Sigmoid colon (tissue), 4 donors: ENCODE measurements around the gene KLHDC7A.

Experiments
- CTCF ChIP-seq, 4 experiments: fragments of 450-650 bp in 3 of 4; fragments of 200-600 bp in 1 of 4; IDR thresholded peaks; one replicate each; pipeline ENCODE4 v1.5.1; 2016 to 2019; ENCODE audit warnings: antibody characterized with exemption in 4 of 4, mild to moderate bottlenecking in 3 of 4, moderate library complexity in 2 of 4
- POLR2A ChIP-seq, 2 donors: fragments of 450-650 bp; IDR thresholded peaks; one replicate each; pipeline ENCODE4 v1.6.1; 2016; ENCODE audit warnings: antibody characterized with exemption in 2 of 2, mild to moderate bottlenecking in 2 of 2, moderate library complexity in 2 of 2
- POLR2AphosphoS5 ChIP-seq, 4 donors: sonication (generic); formaldehyde crosslinking; IDR thresholded peaks; one replicate each; pipeline ENCODE4 v1.6.1; 2017; ENCODE audit warnings: antibody characterized with exemption in 4 of 4

DNA sequence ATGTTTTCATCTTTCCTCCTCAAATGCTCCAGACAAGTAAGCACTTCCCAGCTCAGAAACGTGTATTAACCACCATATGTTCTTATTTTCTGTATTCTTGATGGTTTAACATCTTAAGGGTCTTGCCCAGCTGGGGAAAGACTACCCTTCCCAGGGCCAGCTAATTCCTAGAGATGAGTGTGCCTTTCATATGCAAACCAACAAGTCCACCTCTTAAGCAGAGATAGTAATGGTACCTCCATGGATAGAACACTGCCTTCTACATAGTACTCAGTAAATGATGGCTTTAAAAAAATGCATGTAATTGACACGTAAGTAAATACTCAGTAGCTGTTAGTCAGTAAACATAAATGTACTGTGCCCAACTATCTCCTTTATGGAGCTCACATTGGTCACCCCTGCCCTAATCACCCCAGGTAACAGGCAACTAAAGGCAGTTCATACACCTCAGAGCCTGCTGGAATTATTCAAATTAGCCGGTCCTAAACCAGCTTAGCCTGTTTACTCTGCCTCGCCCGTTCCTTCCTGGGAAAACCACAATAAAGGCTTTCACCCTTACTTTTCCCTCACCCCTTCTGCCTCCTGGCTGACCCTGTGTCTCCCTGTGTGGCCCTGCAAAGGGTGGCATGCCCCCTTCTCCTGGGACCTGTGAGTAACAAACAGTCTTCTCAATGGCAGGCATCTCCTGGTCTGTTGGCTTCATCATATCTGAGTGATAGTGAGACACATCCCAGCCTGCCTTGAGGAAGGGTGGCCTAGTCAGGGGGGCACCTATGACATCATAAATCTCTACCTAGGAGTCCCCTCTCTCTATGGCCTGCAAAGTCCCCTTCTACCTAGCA is 40.1 kb upstream of the KLHDC7A start:
- no peak for TF ChIP-seq CTCF (IDR thresholded peaks at IDR 0.05)
- no peak for TF ChIP-seq POLR2A (IDR thresholded peaks at IDR 0.05)
- TF ChIP-seq POLR2AphosphoS5 (IDR thresholded peaks at IDR 0.05), result no peak
